ENCODE data around the gene MEIKIN.

DNA sequence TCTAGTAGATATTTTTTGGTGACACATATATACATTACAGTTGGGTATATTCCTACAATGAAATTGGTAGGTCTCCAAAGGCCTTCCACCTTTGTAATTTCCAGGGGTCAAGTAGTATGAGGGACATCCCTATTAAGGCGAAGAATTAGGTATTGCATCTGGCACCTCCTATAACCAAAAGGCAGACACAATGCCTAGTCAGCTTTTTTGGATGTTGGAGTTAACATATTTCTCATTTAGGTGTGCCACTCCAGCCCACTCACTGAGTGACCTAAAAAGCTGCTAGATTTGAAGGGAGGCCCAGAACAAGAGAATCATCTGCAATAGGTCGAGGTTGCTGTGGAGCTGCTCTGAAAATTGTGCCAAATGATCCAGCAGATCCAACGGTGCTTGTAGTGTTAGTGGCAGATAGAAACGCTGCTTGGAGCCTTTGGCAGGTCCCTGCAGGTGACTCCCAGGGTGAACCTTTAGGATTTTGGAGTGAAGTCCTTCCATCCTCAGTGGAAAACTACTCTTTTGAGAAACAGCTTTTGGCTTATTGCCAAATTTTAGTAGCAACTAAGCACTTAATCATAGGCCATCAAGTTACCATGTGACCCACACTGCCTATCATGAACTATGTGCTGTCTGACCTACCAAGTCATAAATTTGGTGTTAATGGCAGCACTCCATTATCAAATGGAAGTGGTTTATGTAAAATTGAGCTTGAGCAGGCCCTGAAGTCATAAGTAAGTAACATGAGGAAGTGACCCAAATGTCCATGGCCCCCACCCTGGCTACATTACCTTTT lies 132.9 kb downstream of the MEIKIN start:
- TF ChIP-seq, protein P1, sequence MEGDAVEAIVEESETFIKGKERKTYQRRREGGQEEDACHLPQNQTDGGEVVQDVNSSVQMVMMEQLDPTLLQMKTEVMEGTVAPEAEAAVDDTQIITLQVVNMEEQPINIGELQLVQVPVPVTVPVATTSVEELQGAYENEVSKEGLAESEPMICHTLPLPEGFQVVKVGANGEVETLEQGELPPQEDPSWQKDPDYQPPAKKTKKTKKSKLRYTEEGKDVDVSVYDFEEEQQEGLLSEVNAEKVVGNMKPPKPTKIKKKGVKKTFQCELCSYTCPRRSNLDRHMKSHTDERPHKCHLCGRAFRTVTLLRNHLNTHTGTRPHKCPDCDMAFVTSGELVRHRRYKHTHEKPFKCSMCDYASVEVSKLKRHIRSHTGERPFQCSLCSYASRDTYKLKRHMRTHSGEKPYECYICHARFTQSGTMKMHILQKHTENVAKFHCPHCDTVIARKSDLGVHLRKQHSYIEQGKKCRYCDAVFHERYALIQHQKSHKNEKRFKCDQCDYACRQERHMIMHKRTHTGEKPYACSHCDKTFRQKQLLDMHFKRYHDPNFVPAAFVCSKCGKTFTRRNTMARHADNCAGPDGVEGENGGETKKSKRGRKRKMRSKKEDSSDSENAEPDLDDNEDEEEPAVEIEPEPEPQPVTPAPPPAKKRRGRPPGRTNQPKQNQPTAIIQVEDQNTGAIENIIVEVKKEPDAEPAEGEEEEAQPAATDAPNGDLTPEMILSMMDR (IDR thresholded peaks at IDR 0.05), result no peak
- TF ChIP-seq POLR2A (IDR thresholded peaks at IDR 0.05) (no peak), POLR2AphosphoS5 (IDR thresholded peaks at IDR 0.05) (no peak), EP300 (IDR thresholded peaks at IDR 0.05) (no peak)

Measured in sigmoid colon (tissue), 4 donors.